Right lung (tissue), 5 donors: ENCODE results near the gene NPDC1. TPM values are rescaled to one million over a fixed set of nuclear protein-coding genes. Genes with fewer than 3 reads are reported as not detected.
A peak's percentile ranks its signal among the peaks of the same experiment; 100 is the strongest.

Experiments
- DNase-seq, 2 donors: peaks; one replicate each; pipeline ENCODE4 v3.0.0-alpha.2; 2013
- polyA plus RNA-seq, 5 donors: library from polyadenylated mRNA; unstranded; fragments of 120-200 nt; gene quantifications; one replicate each; pipeline versions ENCODE4 v1.2.1 to v1.2.3, GENCODE V29; 2013; ENCODE audit warnings: inconsistent platforms in 1 of 5, low replicate concordance in 1 of 5; ENCODE audit not compliant: insufficient read length in 5 of 5, insufficient read depth in 1 of 5

NPDC1 gene
- polyA plus RNA-seq, 5 donors: 20.6 to 61.5 (median 33.8) TPM

DNA sequence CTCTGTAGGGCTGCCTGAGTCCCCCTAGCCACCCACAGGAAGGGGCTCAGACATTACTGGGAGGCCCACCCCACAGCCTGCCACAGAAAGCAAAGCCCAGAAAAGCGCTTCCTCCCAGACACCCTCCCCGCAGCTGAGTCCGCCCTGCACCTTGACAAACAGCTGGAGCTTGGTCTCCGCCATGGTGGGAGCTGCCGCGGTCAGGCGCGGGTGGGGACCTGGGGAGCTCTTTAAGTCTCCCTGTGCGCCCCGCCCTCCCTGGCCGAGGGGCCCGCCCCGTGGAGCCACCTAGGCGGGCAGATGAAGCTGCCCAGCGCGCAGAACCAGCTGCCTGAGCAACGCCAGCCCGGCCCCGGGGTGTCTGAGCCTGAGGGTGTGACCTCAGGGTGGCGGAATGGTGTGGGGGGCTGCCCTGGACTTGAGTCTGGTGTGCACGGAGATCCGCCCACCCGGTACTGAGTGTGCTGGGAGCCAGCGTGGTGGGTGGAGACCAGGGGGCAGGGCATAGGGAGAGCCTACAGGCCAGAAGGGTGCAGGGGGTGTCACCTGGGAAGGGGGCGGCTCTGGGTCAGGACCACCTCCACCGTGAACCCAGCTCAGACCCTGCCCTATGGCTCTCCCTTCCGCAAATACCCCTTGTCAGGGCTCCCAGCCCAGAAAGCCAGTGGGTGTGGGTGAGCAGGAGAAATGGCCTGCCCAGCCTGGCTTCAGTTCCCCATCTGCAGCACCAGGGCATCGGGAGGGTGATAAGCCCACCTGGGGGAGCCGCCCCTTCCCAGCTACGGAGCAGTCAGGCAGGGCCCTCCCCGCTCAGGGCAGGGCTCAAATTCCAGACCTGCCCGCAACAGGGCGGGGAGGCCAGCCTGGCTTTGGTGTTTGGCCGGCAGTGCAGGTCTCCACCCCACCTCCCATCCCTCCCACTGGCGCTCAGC, 49.4 kb downstream of the NPDC1 start, which contains the start of gene CLIC3:
Gene CLIC3, minus strand, starts transcription at position 208 of the 932 bp plus-strand sequence. Its CDS starts 25 bp downstream, at position 183.
- DNase-seq: peak in 1 of 2 donors; percentile 38

DNA sequence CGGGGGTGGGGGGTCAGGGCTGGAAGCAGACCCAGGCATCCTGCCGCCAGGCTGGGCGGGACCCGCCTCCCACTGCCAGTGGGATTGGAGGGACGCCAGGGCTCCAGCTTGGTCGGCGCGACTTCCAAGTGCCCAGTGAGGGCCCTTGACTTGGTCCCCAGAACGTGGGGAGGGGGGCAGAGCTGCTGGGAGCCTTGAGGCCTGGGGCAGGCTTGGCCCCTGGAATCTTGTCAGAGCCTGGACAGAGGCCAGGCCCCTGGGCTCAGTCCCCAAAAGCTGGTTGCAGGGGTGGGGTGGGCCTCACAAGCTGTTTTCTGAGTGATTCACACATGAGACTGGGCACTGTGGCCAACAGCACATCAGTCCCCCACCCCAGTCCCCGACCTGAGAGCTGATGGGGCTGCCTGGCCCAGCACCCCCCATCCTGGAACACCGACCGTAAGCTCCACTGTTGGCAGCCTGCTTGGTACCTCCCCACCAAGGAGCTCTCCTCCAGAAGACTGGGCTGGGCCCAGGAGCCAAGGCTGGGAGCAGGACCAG, 50.1 kb downstream of the NPDC1 start:
- peak; percentile 77 to 81 for DNase-seq

- DNase-seq: no peak
Observed at GRCh38 chr9:136995362-136995761, 50.6 kb downstream of the NPDC1 start.

DNA sequence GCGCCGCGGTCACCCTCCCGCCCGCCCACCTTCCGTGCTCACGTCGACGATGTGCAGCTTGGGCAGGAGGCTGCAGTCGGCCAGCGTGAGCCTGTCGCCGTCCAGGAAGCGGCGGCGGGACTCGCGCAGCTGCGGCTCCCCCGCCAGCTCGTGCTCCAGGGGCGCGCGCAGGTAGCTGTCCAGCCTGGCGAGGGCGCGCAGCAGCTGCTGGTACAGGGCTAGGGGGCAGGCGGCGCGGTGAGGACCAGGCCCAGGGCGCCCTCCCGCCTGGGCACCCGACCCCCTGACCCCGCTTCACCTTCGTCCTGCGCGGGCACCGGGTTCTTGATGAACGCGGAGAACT, 51.1 kb downstream of the NPDC1 start:
- DNase-seq: no peak

DNA sequence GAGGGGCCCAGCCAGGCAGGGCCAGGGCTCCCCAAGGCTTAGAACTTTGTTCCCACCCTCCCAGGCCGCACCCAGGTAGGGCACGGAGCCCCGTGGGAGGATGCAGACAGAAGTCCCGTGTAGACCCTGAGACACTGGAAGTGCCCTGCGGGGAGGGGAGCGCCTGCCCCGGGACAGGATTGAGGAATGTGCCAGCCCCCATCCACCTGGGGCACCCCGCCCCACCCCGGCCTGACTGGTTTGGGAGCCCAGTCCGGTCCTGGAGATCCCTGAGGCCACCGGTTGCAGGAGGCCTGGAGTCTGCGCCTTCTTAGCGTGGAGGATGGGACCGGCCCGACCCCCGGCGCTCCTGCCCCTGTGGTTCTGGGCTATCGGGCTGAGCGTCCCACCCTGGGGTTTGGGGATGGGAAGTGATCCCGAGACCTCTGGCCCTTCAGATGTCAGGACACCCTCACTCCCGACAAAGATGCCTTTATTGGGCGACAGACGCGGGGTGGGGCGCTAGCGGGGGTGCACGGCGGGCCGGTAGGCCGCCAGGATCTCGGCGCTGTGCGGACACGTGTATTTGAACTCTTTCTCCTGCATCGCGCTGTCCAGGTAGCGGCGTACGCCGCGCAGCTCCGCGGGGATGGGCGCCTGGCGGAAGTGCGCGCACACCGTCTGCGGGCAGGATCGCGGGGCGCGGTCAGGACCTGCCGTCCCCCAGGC, 51.6 kb downstream of the NPDC1 start:
- DNase-seq: no peak

DNA sequence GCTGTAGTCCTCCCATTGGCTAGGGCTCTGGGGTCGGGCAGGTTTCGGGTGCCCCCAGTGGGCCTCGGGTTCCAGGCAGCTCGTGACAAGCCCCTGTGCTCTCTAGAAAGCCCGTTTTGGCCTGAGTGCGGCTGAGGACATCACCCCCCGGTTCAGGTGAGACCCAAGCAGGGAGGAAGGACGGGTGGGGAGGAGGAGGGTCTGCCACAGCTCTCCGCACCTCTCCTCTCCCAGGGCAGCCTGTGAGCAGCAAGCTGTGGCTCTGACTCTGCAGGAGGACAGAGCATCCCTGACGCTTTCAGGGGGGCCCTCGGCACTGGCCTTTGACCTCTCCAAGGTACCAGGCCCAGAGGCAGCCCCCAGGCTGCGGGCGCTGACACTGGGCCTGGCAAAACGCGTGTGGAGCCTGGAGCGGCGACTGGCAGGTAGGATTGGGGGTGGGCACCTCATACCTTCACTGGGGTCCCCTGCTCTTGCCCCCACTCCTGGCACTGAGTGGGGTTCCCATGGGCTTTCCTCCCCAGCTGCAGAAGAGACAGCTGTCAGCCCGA, 53.1 kb downstream of the NPDC1 start:
- DNase-seq: no peak

GRCh38 chr9:136991993-136992818, 53.8 kb downstream of the NPDC1 start, which contains the start of gene PAXX:
TSS of gene PAXX (plus strand) at chr9:136992422. CDS start at chr9:136992444, 22 bp downstream.
- DNase-seq: peak; percentile 79 to 82

DNA sequence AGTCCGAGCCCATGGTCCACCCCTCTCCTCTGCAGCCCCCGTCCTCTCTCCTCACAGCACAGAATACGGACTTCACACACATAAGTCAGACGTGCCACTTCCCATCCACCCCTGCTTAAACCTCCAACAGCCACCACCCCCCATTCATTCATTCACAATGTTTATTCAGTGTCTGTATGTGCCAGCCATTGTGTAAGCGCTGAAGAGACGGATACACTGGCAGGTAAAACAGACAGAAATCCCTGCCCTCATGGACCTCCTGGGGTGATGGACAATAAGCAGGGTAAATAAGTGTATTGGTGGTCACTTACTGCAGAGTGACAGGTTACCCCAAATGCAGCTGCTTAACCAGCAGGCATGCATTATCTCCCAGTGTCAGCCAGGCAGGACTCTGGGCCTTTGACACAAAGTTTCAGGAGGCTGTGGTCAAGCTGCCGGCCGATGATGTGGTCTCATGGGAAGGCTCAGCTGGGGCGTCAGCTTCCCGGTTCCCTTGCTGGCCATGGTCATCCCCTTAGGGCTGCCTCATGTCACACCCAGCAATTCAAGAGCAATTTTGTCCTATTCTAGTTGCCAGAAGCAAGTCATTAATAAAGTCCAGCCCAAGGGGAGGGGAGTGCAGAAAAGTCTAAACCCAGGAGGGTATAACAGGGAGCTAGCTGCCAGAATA, 55.6 kb downstream of the NPDC1 start:
- no peak for DNase-seq

Other genes with a start within 250 kb of the NPDC1 start
- 10 to 100 TPM in 1 of 5 donors, 1 to 10 TPM in 4; 5.9 to 10.6 (median 7.7) TPM for gene CCDC183, start 249.8 kb downstream of the NPDC1 start, polyA plus RNA-seq
- 10 to 100 TPM; 46.3 to 79.6 (median 54.0) TPM for gene RABL6, start 238.2 kb downstream of the NPDC1 start, polyA plus RNA-seq
- gene AJM1, start 203.7 kb downstream of the NPDC1 start, polyA plus RNA-seq: 1 to 10 TPM in 3 of 5 donors, under 1 TPM in 2; 0.56 to 1.9 (median 1.1) TPM
- gene PHPT1, start 196.8 kb downstream of the NPDC1 start, polyA plus RNA-seq: 100 to 1,000 TPM in 1 of 5 donors, 10 to 100 TPM in 4; 57.7 to 161 (median 84.7) TPM
- gene MAMDC4, start 193.8 kb downstream of the NPDC1 start, polyA plus RNA-seq: 1 to 10 TPM; 4.5 to 9.5 (median 6.7) TPM
- 100 to 1,000 TPM; 326 to 525 (median 367) TPM for gene EDF1, start 179.9 kb downstream of the NPDC1 start, polyA plus RNA-seq
- gene TRAF2, start 159.7 kb downstream of the NPDC1 start, polyA plus RNA-seq: 10 to 100 TPM; 10.8 to 16.5 (median 13.9) TPM
- 10 to 100 TPM; 28.1 to 74.7 (median 42.7) TPM for gene FBXW5, start 101.4 kb downstream of the NPDC1 start, polyA plus RNA-seq
- under 1 TPM in 4 of 5 donors, not detected in 1; 0.33 to 0.78 (median 0.41) TPM for gene C8G, start 100.9 kb downstream of the NPDC1 start, polyA plus RNA-seq
- gene LCN12, start 93.9 kb downstream of the NPDC1 start, polyA plus RNA-seq: 10 to 100 TPM in 3 of 5 donors, 1 to 10 TPM in 2; 9.1 to 25.3 (median 21.1) TPM
- 10 to 100 TPM; 21.1 to 66.2 (median 29.6) TPM for gene PTGDS, start 68.7 kb downstream of the NPDC1 start, polyA plus RNA-seq
- gene LCNL1, start 63.2 kb downstream of the NPDC1 start, polyA plus RNA-seq: 1 to 10 TPM in 2 of 5 donors, under 1 TPM in 3; 0.59 to 1.9 (median 0.89) TPM
- gene PAXX, start 53.8 kb downstream of the NPDC1 start, polyA plus RNA-seq: 10 to 100 TPM; 26.2 to 57.5 (median 36.8) TPM
- gene CLIC3, start 49.6 kb downstream of the NPDC1 start, polyA plus RNA-seq: 10 to 100 TPM; 25.9 to 74.3 (median 43.8) TPM
- 10 to 100 TPM; 16.0 to 35.7 (median 21.0) TPM for gene ABCA2, start 17.9 kb downstream of the NPDC1 start, polyA plus RNA-seq
- under 1 TPM in 1 of 5 donors, not detected in 4; 0.08 TPM for gene FUT7, start 14.1 kb downstream of the NPDC1 start, polyA plus RNA-seq
- gene ENTPD2, start 7.9 kb upstream of the NPDC1 start, polyA plus RNA-seq: 1 to 10 TPM; 2.0 to 5.4 (median 3.2) TPM
- gene SAPCD2, start 24.4 kb upstream of the NPDC1 start, polyA plus RNA-seq: 10 to 100 TPM in 3 of 5 donors, 1 to 10 TPM in 2; 8.9 to 13.7 (median 10.3) TPM
- gene UAP1L1, start 31.3 kb upstream of the NPDC1 start, polyA plus RNA-seq: 1 to 10 TPM; 4.6 to 8.4 (median 5.6) TPM
- gene MAN1B1, start 40.8 kb upstream of the NPDC1 start, polyA plus RNA-seq: 10 to 100 TPM; 50.7 to 68.6 (median 60.1) TPM
- gene DPP7, start 68.6 kb upstream of the NPDC1 start, polyA plus RNA-seq: 10 to 100 TPM; 27.2 to 50.4 (median 48.6) TPM
- gene GRIN1, start 93.0 kb upstream of the NPDC1 start, polyA plus RNA-seq: under 1 TPM; 0.12 to 0.51 (median 0.23) TPM
- under 1 TPM in 4 of 5 donors, not detected in 1; 0.23 to 0.49 (median 0.37) TPM for gene LRRC26, start 123.9 kb upstream of the NPDC1 start, polyA plus RNA-seq
- gene TMEM210, start 125.9 kb upstream of the NPDC1 start, polyA plus RNA-seq: not detected
- 10 to 100 TPM; 34.4 to 53.0 (median 44.4) TPM for gene ANAPC2, start 142.4 kb upstream of the NPDC1 start, polyA plus RNA-seq
- 10 to 100 TPM; 34.4 to 69.2 (median 43.9) TPM for gene SSNA1, start 142.5 kb upstream of the NPDC1 start, polyA plus RNA-seq
- gene TPRN, start 154.6 kb upstream of the NPDC1 start, polyA plus RNA-seq: 10 to 100 TPM in 2 of 5 donors, 1 to 10 TPM in 3; 5.9 to 12.1 (median 7.6) TPM
- gene TMEM203, start 159.5 kb upstream of the NPDC1 start, polyA plus RNA-seq: 10 to 100 TPM; 31.5 to 40.1 (median 35.4) TPM
- gene NDOR1, start 159.5 kb upstream of the NPDC1 start, polyA plus RNA-seq: 10 to 100 TPM in 2 of 5 donors, 1 to 10 TPM in 3; 6.9 to 16.1 (median 9.8) TPM
- gene RNF208, start 176.1 kb upstream of the NPDC1 start, polyA plus RNA-seq: 10 to 100 TPM in 1 of 5 donors, 1 to 10 TPM in 4; 3.2 to 10.8 (median 6.3) TPM
- gene CYSRT1, start 179.0 kb upstream of the NPDC1 start, polyA plus RNA-seq: 1 to 10 TPM in 4 of 5 donors, under 1 TPM in 1; 0.96 to 3.0 (median 2.0) TPM
- gene RNF224, start 181.3 kb upstream of the NPDC1 start, polyA plus RNA-seq: 1 to 10 TPM; 1.5 to 3.8 (median 3.5) TPM
- 1 to 10 TPM in 4 of 5 donors, under 1 TPM in 1; 0.84 to 2.5 (median 1.9) TPM for gene SLC34A3, start 184.7 kb upstream of the NPDC1 start, polyA plus RNA-seq
- 100 to 1,000 TPM; 211 to 322 (median 258) TPM for gene TUBB4B, start 195.1 kb upstream of the NPDC1 start, polyA plus RNA-seq
- gene STPG3, start 205.1 kb upstream of the NPDC1 start, polyA plus RNA-seq: 1 to 10 TPM in 2 of 5 donors, under 1 TPM in 3; 0.26 to 1.5 (median 0.98) TPM
- 10 to 100 TPM; 43.3 to 73.2 (median 55.3) TPM for gene NELFB, start 209.2 kb upstream of the NPDC1 start, polyA plus RNA-seq
- 10 to 100 TPM in 3 of 5 donors, 1 to 10 TPM in 2; 6.6 to 17.8 (median 10.3) TPM for gene TOR4A, start 231.5 kb upstream of the NPDC1 start, polyA plus RNA-seq